Endothelial cell of umbilical vein (primary cell): ENCODE data around the gene CD81.

Experiments
- CTCF ChIP-seq, 2 donors: IDR thresholded peaks; 1 replicate in 1 of 2; 2 replicates in 1 of 2; pipeline ENCODE4 v1.5.1; 2011; ENCODE audit warnings: low read length in 2 of 2, mild to moderate bottlenecking in 2 of 2, moderate library complexity in 2 of 2, control low read depth in 1 of 2, inconsistent platforms in 1 of 2, low read depth in 1 of 2; ENCODE audit not compliant: insufficient read depth in 1 of 2; ENCODE audit errors: extremely low read depth in 1 of 2
- EZH2 ChIP-seq: IDR thresholded peaks from 2 replicates; pipeline ENCODE4 v1.6.1; 2012; ENCODE audit warnings: borderline replicate concordance, low read depth, mild to moderate bottlenecking, moderate library complexity, low read length, inconsistent platforms; ENCODE audit not compliant: severe bottlenecking
- GATA2 ChIP-seq: IDR thresholded peaks from 2 replicates; pipeline ENCODE4 v1.7.0; 2011; ENCODE audit warnings: low read depth, mild to moderate bottlenecking, moderate library complexity, mixed read lengths, low read length; ENCODE audit not compliant: insufficient read length, insufficient read depth
- JUN ChIP-seq: IDR thresholded peaks from 2 replicates; pipeline ENCODE4 v1.6.1; 2011; ENCODE audit warnings: borderline replicate concordance, low read depth; ENCODE audit not compliant: insufficient read length, insufficient read depth
- POLR2A ChIP-seq: IDR thresholded peaks from 2 replicates; pipeline ENCODE4 v1.6.1; 2012; ENCODE audit warnings: low read depth, mild to moderate bottlenecking, control low read depth, low read length
- POLR2AphosphoS5 ChIP-seq: IDR thresholded peaks from 2 replicates; pipeline ENCODE4 v1.6.1; 2012; ENCODE audit warnings: low read depth, mild to moderate bottlenecking, control low read depth, low read length, moderate library complexity; ENCODE audit not compliant: insufficient read depth

GRCh38 chr11:2443406-2443805 lies 66.3 kb downstream of the CD81 start:
- TF ChIP-seq CTCF (IDR thresholded peaks at IDR 0.05; ENCODE audit: extremely low read depth in 1 of 2, insufficient read depth in 1 of 2, low read depth in 1 of 2, low read length in 2 of 2) (no peak), EZH2 (no peak), JUN (no peak), POLR2A (no peak), GATA2 (no peak), POLR2AphosphoS5 (no peak)
